ENCODE results near the gene SNRNP40. TPM values are rescaled to one million over a fixed set of nuclear protein-coding genes. Genes with fewer than 3 reads are reported as not detected.

SNRNP40 gene
- total RNA-seq, 1 experiment from 2014 or later, result 103 TPM

DNA sequence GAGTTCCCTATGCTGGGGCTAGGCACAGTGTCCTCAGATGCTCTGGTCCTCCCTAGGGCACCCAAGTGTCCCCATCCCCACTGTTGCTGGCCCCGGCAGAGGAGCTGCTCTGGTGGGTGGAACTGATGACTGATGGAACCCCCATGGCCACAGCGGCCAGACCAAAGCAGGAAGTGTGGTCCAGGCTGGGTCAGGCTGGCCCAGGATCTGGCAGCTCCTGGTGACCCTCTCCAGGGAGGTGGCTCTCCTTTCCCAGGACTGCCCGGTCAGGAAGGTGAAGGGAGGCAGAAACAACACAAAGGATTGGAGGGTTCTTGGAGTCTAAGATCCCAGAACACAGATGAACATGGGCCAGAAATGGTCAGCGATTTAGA, 58.0 kb downstream of the SNRNP40 start:
- DNase-seq (ENCODE audit: low spot score) (no peak), ATAC-seq (no peak)
- Mint-ChIP-seq H3K36me3 (no peaks in the 10 kb centered on the region), H3K27ac (no peak overlapping the region), H3K27me3 (ENCODE audit: low read depth) (peaks cover 26% of the 10 kb centered on the region), H3K9me3 (no peaks in the 10 kb centered on the region), H3K4me1 (peaks cover 25% of the 10 kb centered on the region), H3K4me3 (peak overlapping the region; percentile 75)
- CTCF ChIA-PET, result interaction anchor here (1.2 to 1.6 kb wide), 2 partner anchors 53 to 55 kb away, joined by 5 to 10 read pairs; no protein-coding TSS in a partner anchor
- POLR2A ChIA-PET, result interaction anchor here (0.9 kb wide), 1 partner anchor 58 kb away, joined by 3 read pairs; the partner anchor contains the start of genes SNRNP40 and ZCCHC17
- TF ChIP-seq ZNF121 (CRISPR knock-in tag; IDR thresholded peaks at IDR 0.05), result peak; percentile 61; the same call in 1 of the 2 replicates
- TF ChIP-seq, protein P1, sequence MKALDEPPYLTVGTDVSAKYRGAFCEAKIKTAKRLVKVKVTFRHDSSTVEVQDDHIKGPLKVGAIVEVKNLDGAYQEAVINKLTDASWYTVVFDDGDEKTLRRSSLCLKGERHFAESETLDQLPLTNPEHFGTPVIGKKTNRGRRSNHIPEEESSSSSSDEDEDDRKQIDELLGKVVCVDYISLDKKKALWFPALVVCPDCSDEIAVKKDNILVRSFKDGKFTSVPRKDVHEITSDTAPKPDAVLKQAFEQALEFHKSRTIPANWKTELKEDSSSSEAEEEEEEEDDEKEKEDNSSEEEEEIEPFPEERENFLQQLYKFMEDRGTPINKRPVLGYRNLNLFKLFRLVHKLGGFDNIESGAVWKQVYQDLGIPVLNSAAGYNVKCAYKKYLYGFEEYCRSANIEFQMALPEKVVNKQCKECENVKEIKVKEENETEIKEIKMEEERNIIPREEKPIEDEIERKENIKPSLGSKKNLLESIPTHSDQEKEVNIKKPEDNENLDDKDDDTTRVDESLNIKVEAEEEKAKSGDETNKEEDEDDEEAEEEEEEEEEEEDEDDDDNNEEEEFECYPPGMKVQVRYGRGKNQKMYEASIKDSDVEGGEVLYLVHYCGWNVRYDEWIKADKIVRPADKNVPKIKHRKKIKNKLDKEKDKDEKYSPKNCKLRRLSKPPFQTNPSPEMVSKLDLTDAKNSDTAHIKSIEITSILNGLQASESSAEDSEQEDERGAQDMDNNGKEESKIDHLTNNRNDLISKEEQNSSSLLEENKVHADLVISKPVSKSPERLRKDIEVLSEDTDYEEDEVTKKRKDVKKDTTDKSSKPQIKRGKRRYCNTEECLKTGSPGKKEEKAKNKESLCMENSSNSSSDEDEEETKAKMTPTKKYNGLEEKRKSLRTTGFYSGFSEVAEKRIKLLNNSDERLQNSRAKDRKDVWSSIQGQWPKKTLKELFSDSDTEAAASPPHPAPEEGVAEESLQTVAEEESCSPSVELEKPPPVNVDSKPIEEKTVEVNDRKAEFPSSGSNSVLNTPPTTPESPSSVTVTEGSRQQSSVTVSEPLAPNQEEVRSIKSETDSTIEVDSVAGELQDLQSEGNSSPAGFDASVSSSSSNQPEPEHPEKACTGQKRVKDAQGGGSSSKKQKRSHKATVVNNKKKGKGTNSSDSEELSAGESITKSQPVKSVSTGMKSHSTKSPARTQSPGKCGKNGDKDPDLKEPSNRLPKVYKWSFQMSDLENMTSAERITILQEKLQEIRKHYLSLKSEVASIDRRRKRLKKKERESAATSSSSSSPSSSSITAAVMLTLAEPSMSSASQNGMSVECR (CRISPR knock-in tag; IDR thresholded peaks at IDR 0.05; ENCODE audit: borderline replicate concordance), result no peak
- TF ChIP-seq ETV6 (CRISPR knock-in tag; IDR thresholded peaks at IDR 0.05), result 0 out of 2 replicates have a peak, but pooled peaks have one; percentile 6

- ATAC-seq (no peak), DNase-seq (ENCODE audit: low spot score) (no peak)
- H3K36me3 Mint-ChIP-seq, result no peaks in the 10 kb centered on the region
- no peak overlapping the region for H3K4me3 Mint-ChIP-seq
- POLR2A ChIA-PET, result no interaction called here
- H3K27ac Mint-ChIP-seq, result no peak overlapping the region
- peaks cover 14% of the 10 kb centered on the region for H3K27me3 Mint-ChIP-seq (ENCODE audit: low read depth)
- CTCF ChIA-PET, result interaction anchor here (0.6 to 2.7 kb wide), 3 partner anchors 41 to 53 kb away, joined by 4 to 7 read pairs (median 5); no protein-coding TSS in a partner anchor
- H3K9me3 Mint-ChIP-seq, result no peaks in the 10 kb centered on the region
- peaks cover 16% of the 10 kb centered on the region for H3K4me1 Mint-ChIP-seq
- no peak for TF ChIP-seq AFF4 (CRISPR knock-in tag; IDR thresholded peaks at IDR 0.05; ENCODE audit: borderline replicate concordance)
- TF ChIP-seq USF1 (CRISPR knock-in tag; IDR thresholded peaks at IDR 0.05), result no peak
- no peak for TF ChIP-seq JAZF1 (CRISPR knock-in tag; IDR thresholded peaks at IDR 0.05)
- TF ChIP-seq, protein P2, sequence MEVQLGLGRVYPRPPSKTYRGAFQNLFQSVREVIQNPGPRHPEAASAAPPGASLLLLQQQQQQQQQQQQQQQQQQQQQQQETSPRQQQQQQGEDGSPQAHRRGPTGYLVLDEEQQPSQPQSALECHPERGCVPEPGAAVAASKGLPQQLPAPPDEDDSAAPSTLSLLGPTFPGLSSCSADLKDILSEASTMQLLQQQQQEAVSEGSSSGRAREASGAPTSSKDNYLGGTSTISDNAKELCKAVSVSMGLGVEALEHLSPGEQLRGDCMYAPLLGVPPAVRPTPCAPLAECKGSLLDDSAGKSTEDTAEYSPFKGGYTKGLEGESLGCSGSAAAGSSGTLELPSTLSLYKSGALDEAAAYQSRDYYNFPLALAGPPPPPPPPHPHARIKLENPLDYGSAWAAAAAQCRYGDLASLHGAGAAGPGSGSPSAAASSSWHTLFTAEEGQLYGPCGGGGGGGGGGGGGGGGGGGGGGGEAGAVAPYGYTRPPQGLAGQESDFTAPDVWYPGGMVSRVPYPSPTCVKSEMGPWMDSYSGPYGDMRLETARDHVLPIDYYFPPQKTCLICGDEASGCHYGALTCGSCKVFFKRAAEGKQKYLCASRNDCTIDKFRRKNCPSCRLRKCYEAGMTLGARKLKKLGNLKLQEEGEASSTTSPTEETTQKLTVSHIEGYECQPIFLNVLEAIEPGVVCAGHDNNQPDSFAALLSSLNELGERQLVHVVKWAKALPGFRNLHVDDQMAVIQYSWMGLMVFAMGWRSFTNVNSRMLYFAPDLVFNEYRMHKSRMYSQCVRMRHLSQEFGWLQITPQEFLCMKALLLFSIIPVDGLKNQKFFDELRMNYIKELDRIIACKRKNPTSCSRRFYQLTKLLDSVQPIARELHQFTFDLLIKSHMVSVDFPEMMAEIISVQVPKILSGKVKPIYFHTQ (CRISPR knock-in tag; IDR thresholded peaks at IDR 0.05), result no peak
- TF ChIP-seq, protein P3, sequence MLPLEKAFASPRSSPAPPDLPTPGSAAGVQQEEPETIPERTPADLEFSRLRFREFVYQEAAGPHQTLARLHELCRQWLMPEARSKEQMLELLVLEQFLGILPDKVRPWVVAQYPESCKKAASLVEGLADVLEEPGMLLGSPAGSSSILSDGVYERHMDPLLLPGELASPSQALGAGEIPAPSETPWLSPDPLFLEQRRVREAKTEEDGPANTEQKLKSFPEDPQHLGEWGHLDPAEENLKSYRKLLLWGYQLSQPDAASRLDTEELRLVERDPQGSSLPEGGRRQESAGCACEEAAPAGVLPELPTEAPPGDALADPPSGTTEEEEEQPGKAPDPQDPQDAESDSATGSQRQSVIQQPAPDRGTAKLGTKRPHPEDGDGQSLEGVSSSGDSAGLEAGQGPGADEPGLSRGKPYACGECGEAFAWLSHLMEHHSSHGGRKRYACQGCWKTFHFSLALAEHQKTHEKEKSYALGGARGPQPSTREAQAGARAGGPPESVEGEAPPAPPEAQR (CRISPR knock-in tag; IDR thresholded peaks at IDR 0.05), result no peak
- no peak for TF ChIP-seq IRF1 (CRISPR knock-in tag; IDR thresholded peaks at IDR 0.05)
- no peak for TF ChIP-seq NFE2L1 (CRISPR knock-in tag; IDR thresholded peaks at IDR 0.05)
- no peak for TF ChIP-seq GRHL2 (CRISPR knock-in tag; IDR thresholded peaks at IDR 0.05; ENCODE audit: insufficient replicate concordance, severe bottlenecking)
These were observed 61.7 kb downstream of the SNRNP40 start for GRCh38 chr1:31234870-31235269.

Data from WTC11 (cell line).